Measurements from ENCODE around the gene CTU1.

DNA sequence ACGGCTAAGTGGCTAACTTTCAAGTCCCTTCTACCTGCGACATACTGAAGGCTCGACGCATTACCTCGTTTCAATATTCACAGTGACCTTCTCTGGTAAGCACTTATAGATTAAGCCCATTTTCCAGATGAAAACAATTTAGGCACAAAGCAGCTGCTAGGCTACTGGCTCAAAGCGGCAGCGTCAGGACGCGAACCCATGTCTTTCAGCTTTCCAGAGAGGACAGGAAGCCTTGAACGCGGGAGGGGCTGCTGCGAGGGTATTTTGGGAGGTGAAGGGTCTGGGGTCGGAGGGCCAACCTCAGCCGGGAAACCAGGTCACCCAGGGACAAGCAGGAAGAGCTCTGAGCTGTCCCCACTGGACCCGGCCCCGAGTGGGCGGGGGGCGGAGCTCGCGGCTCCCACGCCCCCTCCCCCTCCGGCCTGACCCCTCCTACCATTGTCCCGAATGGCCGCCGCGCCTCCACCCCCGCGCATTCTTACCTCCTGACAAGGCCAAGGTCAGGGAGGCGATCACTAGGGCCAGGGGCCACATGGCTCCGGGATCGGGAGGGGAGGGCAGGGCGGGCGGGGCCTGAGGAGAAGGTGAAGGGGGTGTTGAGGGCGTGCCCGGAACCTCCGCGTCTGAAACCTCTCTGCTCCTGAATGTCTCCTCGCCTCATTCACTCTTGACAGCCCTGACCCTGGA is 43.5 kb downstream of the CTU1 start, which contains the start of gene KLK13:
- TF ChIP-seq SMAD3 (CRISPR knock-in tag; IDR thresholded peaks at IDR 0.05; ENCODE audit: borderline replicate concordance): no peak
- TF ChIP-seq, protein P1, sequence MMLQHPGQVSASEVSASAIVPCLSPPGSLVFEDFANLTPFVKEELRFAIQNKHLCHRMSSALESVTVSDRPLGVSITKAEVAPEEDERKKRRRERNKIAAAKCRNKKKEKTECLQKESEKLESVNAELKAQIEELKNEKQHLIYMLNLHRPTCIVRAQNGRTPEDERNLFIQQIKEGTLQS (CRISPR knock-in tag; conservative IDR thresholded peaks at IDR 0.05): no peak
- TF ChIP-seq, protein P2, sequence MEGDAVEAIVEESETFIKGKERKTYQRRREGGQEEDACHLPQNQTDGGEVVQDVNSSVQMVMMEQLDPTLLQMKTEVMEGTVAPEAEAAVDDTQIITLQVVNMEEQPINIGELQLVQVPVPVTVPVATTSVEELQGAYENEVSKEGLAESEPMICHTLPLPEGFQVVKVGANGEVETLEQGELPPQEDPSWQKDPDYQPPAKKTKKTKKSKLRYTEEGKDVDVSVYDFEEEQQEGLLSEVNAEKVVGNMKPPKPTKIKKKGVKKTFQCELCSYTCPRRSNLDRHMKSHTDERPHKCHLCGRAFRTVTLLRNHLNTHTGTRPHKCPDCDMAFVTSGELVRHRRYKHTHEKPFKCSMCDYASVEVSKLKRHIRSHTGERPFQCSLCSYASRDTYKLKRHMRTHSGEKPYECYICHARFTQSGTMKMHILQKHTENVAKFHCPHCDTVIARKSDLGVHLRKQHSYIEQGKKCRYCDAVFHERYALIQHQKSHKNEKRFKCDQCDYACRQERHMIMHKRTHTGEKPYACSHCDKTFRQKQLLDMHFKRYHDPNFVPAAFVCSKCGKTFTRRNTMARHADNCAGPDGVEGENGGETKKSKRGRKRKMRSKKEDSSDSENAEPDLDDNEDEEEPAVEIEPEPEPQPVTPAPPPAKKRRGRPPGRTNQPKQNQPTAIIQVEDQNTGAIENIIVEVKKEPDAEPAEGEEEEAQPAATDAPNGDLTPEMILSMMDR (IDR thresholded peaks at IDR 0.05): no peak
- TF ChIP-seq NR2C2 (CRISPR knock-in tag; IDR thresholded peaks at IDR 0.05): no peak
- TF ChIP-seq, protein P3, sequence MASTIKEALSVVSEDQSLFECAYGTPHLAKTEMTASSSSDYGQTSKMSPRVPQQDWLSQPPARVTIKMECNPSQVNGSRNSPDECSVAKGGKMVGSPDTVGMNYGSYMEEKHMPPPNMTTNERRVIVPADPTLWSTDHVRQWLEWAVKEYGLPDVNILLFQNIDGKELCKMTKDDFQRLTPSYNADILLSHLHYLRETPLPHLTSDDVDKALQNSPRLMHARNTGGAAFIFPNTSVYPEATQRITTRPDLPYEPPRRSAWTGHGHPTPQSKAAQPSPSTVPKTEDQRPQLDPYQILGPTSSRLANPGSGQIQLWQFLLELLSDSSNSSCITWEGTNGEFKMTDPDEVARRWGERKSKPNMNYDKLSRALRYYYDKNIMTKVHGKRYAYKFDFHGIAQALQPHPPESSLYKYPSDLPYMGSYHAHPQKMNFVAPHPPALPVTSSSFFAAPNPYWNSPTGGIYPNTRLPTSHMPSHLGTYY (CRISPR knock-in tag; IDR thresholded peaks at IDR 0.05): no peak
- TF ChIP-seq, protein P4, sequence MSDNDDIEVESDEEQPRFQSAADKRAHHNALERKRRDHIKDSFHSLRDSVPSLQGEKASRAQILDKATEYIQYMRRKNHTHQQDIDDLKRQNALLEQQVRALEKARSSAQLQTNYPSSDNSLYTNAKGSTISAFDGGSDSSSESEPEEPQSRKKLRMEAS (CRISPR knock-in tag; IDR thresholded peaks at IDR 0.05): peak; percentile 46; the same call in 1 of the 2 replicates
- TF ChIP-seq NFYB (CRISPR knock-in tag; conservative IDR thresholded peaks at IDR 0.05; ENCODE audit: low read depth): no peak
- no peak for TF ChIP-seq TEAD4 (CRISPR knock-in tag; IDR thresholded peaks at IDR 0.05)
- TF ChIP-seq, protein P5, sequence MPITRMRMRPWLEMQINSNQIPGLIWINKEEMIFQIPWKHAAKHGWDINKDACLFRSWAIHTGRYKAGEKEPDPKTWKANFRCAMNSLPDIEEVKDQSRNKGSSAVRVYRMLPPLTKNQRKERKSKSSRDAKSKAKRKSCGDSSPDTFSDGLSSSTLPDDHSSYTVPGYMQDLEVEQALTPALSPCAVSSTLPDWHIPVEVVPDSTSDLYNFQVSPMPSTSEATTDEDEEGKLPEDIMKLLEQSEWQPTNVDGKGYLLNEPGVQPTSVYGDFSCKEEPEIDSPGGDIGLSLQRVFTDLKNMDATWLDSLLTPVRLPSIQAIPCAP (CRISPR knock-in tag; IDR thresholded peaks at IDR 0.05): no peak
- no peak for TF ChIP-seq ZNF263 (CRISPR knock-in tag; IDR thresholded peaks at IDR 0.05; ENCODE audit: low read depth)
- no peak for TF ChIP-seq ESRRA (CRISPR knock-in tag; IDR thresholded peaks at IDR 0.05; ENCODE audit: borderline replicate concordance)

Measured in WTC11 (cell line).